Liver (tissue), 9 donors: ENCODE measurements around the gene NSMF. TPM values are rescaled to one million over a fixed set of nuclear protein-coding genes. Genes with fewer than 3 reads are reported as not detected.

Experiments used
- DNase-seq: peaks from one replicate; pipeline ENCODE4 v3.0.0-alpha.2; 2017; ENCODE audit warnings: low spot score
- H3K27ac ChIP-seq, 2 donors: one replicate each; pipeline ENCODE4 v1.7.0; 2013; ENCODE audit warnings: inconsistent platforms in 2 of 2, low read length in 2 of 2, control low read depth in 1 of 2, low read depth in 1 of 2, mild to moderate bottlenecking in 1 of 2
- H3K27me3 ChIP-seq, 4 donors: one replicate each; pipeline versions ENCODE4 v1.6.1 to v1.7.0; 2013; ENCODE audit warnings: low read length in 3 of 4, inconsistent platforms in 1 of 4, mild to moderate bottlenecking in 1 of 4, moderate library complexity in 1 of 4; ENCODE audit not compliant: control insufficient read depth in 4 of 4, insufficient read depth in 4 of 4
- H3K36me3 ChIP-seq, 4 donors: one replicate each; pipeline versions ENCODE4 v1.6.1 to v1.7.0; 2013; ENCODE audit warnings: low read length in 3 of 4, mild to moderate bottlenecking in 3 of 4, low read depth in 1 of 4, moderate library complexity in 1 of 4; ENCODE audit not compliant: control insufficient read depth in 4 of 4, insufficient read depth in 3 of 4
- H3K4me1 ChIP-seq, 4 donors: one replicate each; pipeline versions ENCODE4 v1.6.1 to v1.7.0; 2013; ENCODE audit warnings: low read length in 3 of 4, mild to moderate bottlenecking in 3 of 4, moderate library complexity in 1 of 4; ENCODE audit not compliant: control insufficient read depth in 4 of 4, insufficient read depth in 4 of 4
- H3K4me3 ChIP-seq, 3 donors: one replicate each; pipeline versions ENCODE4 v1.6.1 to v1.7.0; 2013; ENCODE audit warnings: low read length in 3 of 3, control low read depth in 1 of 3, low read depth in 1 of 3, mild to moderate bottlenecking in 1 of 3
- H3K9ac ChIP-seq, 2 donors: one replicate each; pipeline ENCODE4 v1.7.0; 2013; ENCODE audit warnings: low read length in 2 of 2, mild to moderate bottlenecking in 2 of 2, moderate library complexity in 2 of 2, control low read depth in 1 of 2, low read depth in 1 of 2
- H3K9me3 ChIP-seq, 4 donors: one replicate each; pipeline versions ENCODE4 v1.6.1 to v1.7.0; 2013; ENCODE audit warnings: low read length in 3 of 4; ENCODE audit not compliant: control insufficient read depth in 4 of 4
- ATF3 ChIP-seq: IDR thresholded peaks from 2 replicates; pipeline ENCODE4 v1.6.1; 2016; ENCODE audit warnings: antibody characterized with exemption
- CTCF ChIP-seq: fragments of 150-350 bp; IDR thresholded peaks from 2 replicates; pipeline ENCODE4 v1.5.1; 2017; ENCODE audit warnings: improper control_type of control experiment, low read depth, low read length; ENCODE audit not compliant: missing input control
- EGR1 ChIP-seq, 2 donors: IDR thresholded peaks; 2 replicates each; pipeline ENCODE4 v1.6.1; 2016 to 2018; ENCODE audit warnings: antibody characterized with exemption in 2 of 2, low read depth in 2 of 2
- FOXA1 ChIP-seq: IDR thresholded peaks from 2 replicates; pipeline ENCODE4 v1.6.1; 2016; ENCODE audit warnings: antibody characterized with exemption
- GABPA ChIP-seq, 2 donors: IDR thresholded peaks in 1 of 2; conservative IDR thresholded peaks in 1 of 2; 2 replicates each; pipeline ENCODE4 v1.6.1; 2016; ENCODE audit warnings: antibody characterized with exemption in 2 of 2, mild to moderate bottlenecking in 1 of 2, moderate library complexity in 1 of 2
- HNF4A ChIP-seq, 2 donors: conservative IDR thresholded peaks; 2 replicates each; pipeline ENCODE4 v1.6.1; 2016; ENCODE audit warnings: antibody characterized with exemption in 2 of 2, mild to moderate bottlenecking in 2 of 2
- HNF4G ChIP-seq: IDR thresholded peaks from 2 replicates; pipeline ENCODE4 v1.6.1; 2016; ENCODE audit warnings: antibody characterized with exemption
- RXRA ChIP-seq, 2 donors: IDR thresholded peaks; 2 replicates each; pipeline ENCODE4 v1.6.1; 2017 to 2018; ENCODE audit warnings: antibody characterized with exemption in 2 of 2, mild to moderate bottlenecking in 1 of 2
- SP1 ChIP-seq: IDR thresholded peaks from 2 replicates; pipeline ENCODE4 v1.6.1; 2018; ENCODE audit warnings: antibody characterized with exemption, mild to moderate bottlenecking
- TAF1 ChIP-seq: conservative IDR thresholded peaks from 2 replicates; pipeline ENCODE4 v1.6.1; 2016; ENCODE audit warnings: antibody characterized with exemption, mild to moderate bottlenecking
- YY1 ChIP-seq: IDR thresholded peaks from 2 replicates; pipeline ENCODE4 v1.6.1; 2016; ENCODE audit warnings: antibody characterized with exemption, mild to moderate bottlenecking
- ZBTB33 ChIP-seq: IDR thresholded peaks from 2 replicates; pipeline ENCODE4 v1.6.1; 2016; ENCODE audit warnings: antibody characterized with exemption
- WGBS: extraction: QIAGEN DNeasy Blood & Tissue Kit; methylation state at CpG from one replicate; pipeline ENCODE4 v1.1.7; 2013; 5-methylcytosine and 5-hydroxymethylcytosine counted together
- polyA plus RNA-seq, 2 donors: library from polyadenylated mRNA; stranded (reverse) in 1 of 2; unstranded in 1 of 2; fragments of 200-250 nt in 1 of 2; fragments of >200 nt in 1 of 2; fragmentation: Nextera tagmentation in 1 of 2; extraction: Ambion mirVana in 1 of 2; gene quantifications; one replicate each; pipeline versions ENCODE4 v1.2.1 to v1.2.3, GENCODE V29; 2013 to 2015
- total RNA-seq, 2 donors: library from RNA; depleted of rRNA; stranded (reverse); fragments of >200 nt; gene quantifications; one replicate each; pipeline ENCODE4 v1.2.3, GENCODE V29; 2014
- TF ChIP-seq, protein P1 (sequence below): IDR thresholded peaks from 2 replicates; pipeline ENCODE4 v1.6.1; 2016; ENCODE audit warnings: antibody characterized with exemption
- TF ChIP-seq, protein P2 (sequence below): IDR thresholded peaks from 2 replicates; pipeline ENCODE4 v1.6.1; 2016; ENCODE audit warnings: antibody characterized with exemption, mild to moderate bottlenecking
- donor health status: healthy.
- donor health status: healthy.
- donor health status: healthy.
- donor health status: healthy.
- donor health status: healthy.

Gene NSMF
- total and polyA plus RNA-seq, 4 donors = 1.7 to 13.5 (median 8.7) TPM

- Histone ChIP-seq H3K27me3 (no peaks in the 10 kb centered on the region), H3K9ac (no peak overlapping the region), H3K9me3 (no peaks in the 10 kb centered on the region), H3K27ac (no peak overlapping the region), H3K4me3 (no peak overlapping the region), H3K36me3 (no peaks in the 10 kb centered on the region), H3K4me1 (peaks cover 2 to 8% (median 5%) of the 10 kb centered on the region in 4 donors)
- TF ChIP-seq SP1 (no peak), FOXA1 (no peak), GABPA (IDR thresholded peaks at IDR 0.05 in 1 of 2, conservative IDR thresholded peaks at IDR 0.05 in 1 of 2) (no peak), ZBTB33 (no peak), YY1 (no peak), RXRA (IDR thresholded peaks at IDR 0.05) (no peak), HNF4G (no peak), TAF1 (no peak), ATF3 (no peak), HNF4A (conservative IDR thresholded peaks at IDR 0.05) (no peak), EGR1 (IDR thresholded peaks at IDR 0.05; ENCODE audit: low read depth in 2 of 2) (no peak), CTCF (no peak)
- TF ChIP-seq, protein P1, sequence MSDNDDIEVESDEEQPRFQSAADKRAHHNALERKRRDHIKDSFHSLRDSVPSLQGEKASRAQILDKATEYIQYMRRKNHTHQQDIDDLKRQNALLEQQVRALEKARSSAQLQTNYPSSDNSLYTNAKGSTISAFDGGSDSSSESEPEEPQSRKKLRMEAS = no peak
- TF ChIP-seq, protein P2, sequence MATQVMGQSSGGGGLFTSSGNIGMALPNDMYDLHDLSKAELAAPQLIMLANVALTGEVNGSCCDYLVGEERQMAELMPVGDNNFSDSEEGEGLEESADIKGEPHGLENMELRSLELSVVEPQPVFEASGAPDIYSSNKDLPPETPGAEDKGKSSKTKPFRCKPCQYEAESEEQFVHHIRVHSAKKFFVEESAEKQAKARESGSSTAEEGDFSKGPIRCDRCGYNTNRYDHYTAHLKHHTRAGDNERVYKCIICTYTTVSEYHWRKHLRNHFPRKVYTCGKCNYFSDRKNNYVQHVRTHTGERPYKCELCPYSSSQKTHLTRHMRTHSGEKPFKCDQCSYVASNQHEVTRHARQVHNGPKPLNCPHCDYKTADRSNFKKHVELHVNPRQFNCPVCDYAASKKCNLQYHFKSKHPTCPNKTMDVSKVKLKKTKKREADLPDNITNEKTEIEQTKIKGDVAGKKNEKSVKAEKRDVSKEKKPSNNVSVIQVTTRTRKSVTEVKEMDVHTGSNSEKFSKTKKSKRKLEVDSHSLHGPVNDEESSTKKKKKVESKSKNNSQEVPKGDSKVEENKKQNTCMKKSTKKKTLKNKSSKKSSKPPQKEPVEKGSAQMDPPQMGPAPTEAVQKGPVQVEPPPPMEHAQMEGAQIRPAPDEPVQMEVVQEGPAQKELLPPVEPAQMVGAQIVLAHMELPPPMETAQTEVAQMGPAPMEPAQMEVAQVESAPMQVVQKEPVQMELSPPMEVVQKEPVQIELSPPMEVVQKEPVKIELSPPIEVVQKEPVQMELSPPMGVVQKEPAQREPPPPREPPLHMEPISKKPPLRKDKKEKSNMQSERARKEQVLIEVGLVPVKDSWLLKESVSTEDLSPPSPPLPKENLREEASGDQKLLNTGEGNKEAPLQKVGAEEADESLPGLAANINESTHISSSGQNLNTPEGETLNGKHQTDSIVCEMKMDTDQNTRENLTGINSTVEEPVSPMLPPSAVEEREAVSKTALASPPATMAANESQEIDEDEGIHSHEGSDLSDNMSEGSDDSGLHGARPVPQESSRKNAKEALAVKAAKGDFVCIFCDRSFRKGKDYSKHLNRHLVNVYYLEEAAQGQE = no peak
- no peak for DNase-seq
- WGBS = 87% methylated on average over 6 of the region's 6 CpGs
These were observed 30.9 kb downstream of the NSMF start for GRCh38 chr9:137428311-137428630.

- Histone ChIP-seq H3K4me3 (no peak overlapping the region), H3K36me3 (no peaks in the 10 kb centered on the region), H3K9me3 (no peaks in the 10 kb centered on the region), H3K9ac (no peak overlapping the region), H3K27me3 (no peaks in the 10 kb centered on the region), H3K27ac (no peak overlapping the region), H3K4me1 (peaks cover 2 to 8% (median 5%) of the 10 kb centered on the region in 4 donors)
- DNase-seq = no peak
- 89% methylated on average over 27 of the region's 27 CpGs for WGBS
- no peak for TF ChIP-seq HNF4G
- TF ChIP-seq CTCF = no peak
- TF ChIP-seq YY1 = no peak
- TF ChIP-seq GABPA (IDR thresholded peaks at IDR 0.05 in 1 of 2, conservative IDR thresholded peaks at IDR 0.05 in 1 of 2) = no peak
- TF ChIP-seq, protein P1 = no peak
- TF ChIP-seq RXRA (IDR thresholded peaks at IDR 0.05) = no peak
- no peak for TF ChIP-seq HNF4A (conservative IDR thresholded peaks at IDR 0.05)
- no peak for TF ChIP-seq ZBTB33
- TF ChIP-seq ATF3 = no peak
These were observed 31.5 kb downstream of the NSMF start for GRCh38 chr9:137427454-137428310.
